Transverse colon (tissue), 4 donors: Measurements from ENCODE around the gene ADPRS. TPM values are rescaled to one million over a fixed set of nuclear protein-coding genes. Genes with fewer than 3 reads are reported as not detected.

Experiments used
- DNase-seq: peaks from one replicate; pipeline ENCODE4 v3.0.0-alpha.2; 2019
- H3K27ac ChIP-seq, 4 donors: fragments of 200-600 bp; sonication (generic); 2 replicates each; pipeline ENCODE4 v1.5.1; 2016 to 2018; ENCODE audit warnings: inconsistent platforms in 4 of 4
- H3K27me3 ChIP-seq: fragments of 200-600 bp; sonication (generic); 2 replicates; pipeline ENCODE4 v1.5.1; 2017; ENCODE audit warnings: inconsistent platforms
- H3K36me3 ChIP-seq, 4 donors: fragments of 200-600 bp; sonication (generic); 2 replicates each; pipeline ENCODE4 v1.5.1; 2017 to 2019; ENCODE audit warnings: inconsistent platforms in 4 of 4
- H3K4me1 ChIP-seq, 4 donors: fragments of 200-600 bp; sonication (generic); 2 replicates each; pipeline ENCODE4 v1.5.1; 2017 to 2020; ENCODE audit warnings: inconsistent platforms in 4 of 4
- H3K4me3 ChIP-seq, 4 donors: fragments of 200-600 bp; sonication (generic); 1 replicate in 1 of 4; 2 replicates in 3 of 4; pipeline versions ENCODE4 v1.5.1 to v1.6.1; 2017 to 2019; ENCODE audit warnings: inconsistent platforms in 4 of 4
- H3K9me3 ChIP-seq, 2 donors: fragments of 200-600 bp; sonication (generic); 2 replicates each; pipeline ENCODE4 v1.5.1; 2017 to 2019; ENCODE audit warnings: inconsistent platforms in 2 of 2
- CTCF ChIP-seq, 5 experiments: fragments of 200-600 bp in 3 of 5; fragments of 450-650 bp in 2 of 5; sonication (generic) in 3 of 5; IDR thresholded peaks; 1 replicate in 2 of 5; 2 replicates in 3 of 5; pipeline ENCODE4 v1.5.1; 2016 to 2017; ENCODE audit warnings: antibody characterized with exemption in 5 of 5, inconsistent platforms in 3 of 5, mild to moderate bottlenecking in 2 of 5, moderate library complexity in 1 of 5
- EP300 ChIP-seq: sonication (generic); formaldehyde crosslinking; IDR thresholded peaks from one replicate; pipeline ENCODE4 v1.6.1; 2017; ENCODE audit warnings: antibody characterized with exemption, low read depth
- POLR2A ChIP-seq: fragments of 450-650 bp; IDR thresholded peaks from one replicate; pipeline ENCODE4 v1.6.1; 2016; ENCODE audit warnings: antibody characterized with exemption, mild to moderate bottlenecking, moderate library complexity
- POLR2AphosphoS5 ChIP-seq, 3 donors: sonication (generic); formaldehyde crosslinking; IDR thresholded peaks; one replicate each; pipeline ENCODE4 v1.6.1; 2016; ENCODE audit warnings: antibody characterized with exemption in 3 of 3
- WGBS, 2 donors: methylation state at CpG; one replicate each; pipeline ENCODE4 v1.1.5; 2018; ENCODE audit warnings: low coverage in 1 of 2; 5-methylcytosine and 5-hydroxymethylcytosine counted together
- in situ Hi-C, 4 donors: fragments of 200-750 bp; cut with MboI; loops; one replicate each; pipeline versions ENCODE4 v1.15.0 to v1.15.1; 2017; ENCODE audit warnings: low sequenced_read_pairs in 3 of 4, low pct_ligation_motif_present in 1 of 4, low pct_unique_long_range_greater_than_20kb in 1 of 4
- intact Hi-C: fragments of 100-400 bp; cut with DNase I; formaldehyde crosslinking; loops from one replicate; pipeline ENCODE4 v1.15.1; 2023; ENCODE audit warnings: low total_unique reads
- total RNA-seq, 4 donors: library from RNA; depleted of rRNA; stranded (reverse); fragments of >200 nt; gene quantifications; one replicate each; pipeline ENCODE4 v1.1.0, GENCODE V29; 2016

ADPRS gene
- total RNA-seq, 4 donors from 2014 or later, result 18.3 to 41.8 (median 28.6) TPM

DNA sequence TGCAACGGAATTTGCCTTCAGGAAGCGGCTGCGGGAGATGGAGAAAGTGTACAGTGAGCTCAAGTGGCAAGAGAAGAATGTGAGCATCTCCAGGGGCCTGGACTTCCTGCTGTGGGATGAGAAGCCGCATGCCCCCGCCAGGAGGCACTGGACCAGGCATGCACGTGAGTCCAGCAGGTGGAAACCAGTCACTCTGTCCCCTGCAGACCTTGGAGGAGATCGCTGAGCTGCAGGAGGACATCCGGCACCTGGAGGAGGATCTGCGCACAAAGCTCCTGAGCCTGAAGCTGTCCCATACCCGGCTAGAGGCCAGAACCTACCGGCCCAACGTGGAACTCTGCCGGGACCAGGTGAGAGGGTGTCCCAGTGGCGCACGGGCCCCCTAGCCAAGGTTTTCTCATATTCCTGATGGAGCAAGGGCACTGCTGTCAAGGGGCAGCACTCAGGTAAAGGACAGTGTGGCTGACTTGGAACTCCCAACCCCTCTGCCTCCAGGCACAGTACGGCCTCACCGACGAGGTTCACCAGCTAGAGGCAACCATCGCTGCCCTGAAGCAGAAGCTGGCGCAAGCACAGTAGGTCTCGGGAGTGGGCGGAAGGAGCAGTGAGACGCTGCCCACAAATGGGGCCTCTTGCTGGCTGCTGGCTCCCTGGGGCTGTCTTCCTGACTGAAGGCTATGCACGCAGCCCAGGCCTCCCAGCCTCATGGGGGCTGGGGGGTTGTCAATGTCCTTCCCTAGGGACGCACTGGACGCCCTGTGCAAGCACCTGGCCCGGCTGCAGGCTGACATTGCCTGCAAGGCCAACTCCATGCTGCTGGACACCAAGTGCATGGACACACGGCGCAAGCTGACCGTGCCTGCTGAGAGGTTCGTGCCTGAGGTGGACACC lies 1.2 kb upstream of the ADPRS start:
- peaks cover 0 to 8% (median under 1%) of the 10 kb centered on the region in 4 donors for H3K36me3 ChIP-seq
- TF ChIP-seq POLR2AphosphoS5 (IDR thresholded peaks at IDR 0.05) (no peak), EP300 (no peak), CTCF (IDR thresholded peaks at IDR 0.05) (no peak)
- no peak overlapping the region for H3K27ac ChIP-seq
- WGBS, 2 donors, result 92% methylated on average over 29 of the region's 31 CpGs; no CpG with 5 or more reads in 1 of the 2 donors
- DNase-seq, result no peak
- peaks cover 10 to 38% (median 25%) of the 10 kb centered on the region in 4 donors for H3K4me1 ChIP-seq
- H3K4me3 ChIP-seq, result no peak overlapping the region
- H3K9me3 ChIP-seq, result no peaks in the 10 kb centered on the region
- in situ Hi-C loops (no loop called here), intact Hi-C loops (no loop called here)
- peaks cover 17% of the 10 kb centered on the region for H3K27me3 ChIP-seq

DNA sequence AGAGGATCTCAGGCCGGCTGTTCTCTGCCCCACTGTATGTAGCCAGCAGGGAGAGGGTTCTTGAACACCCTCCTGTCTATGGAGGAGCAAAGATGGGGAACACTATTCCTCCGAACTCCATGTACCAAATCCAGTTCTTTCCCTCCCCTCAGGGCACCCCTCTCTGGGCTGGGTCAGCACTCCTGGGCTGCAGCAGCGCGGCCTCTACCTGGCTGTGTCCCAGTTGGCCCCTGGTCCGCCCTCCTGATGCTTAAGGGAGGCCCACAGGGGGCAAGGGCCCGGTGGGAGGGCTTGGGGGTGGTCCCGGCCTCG lies 471 bp upstream of the ADPRS start:
- Histone ChIP-seq H3K4me1 (peaks cover 10 to 38% (median 25%) of the 10 kb centered on the region in 4 donors), H3K27ac (peak overlapping the region; percentile 86 to 93 (median 89)), H3K27me3 (peaks cover 17% of the 10 kb centered on the region), H3K4me3 (peak overlapping the region; percentile 21 to 89 (median 78)), H3K36me3 (peaks cover 0 to 15% (median 5%) of the 10 kb centered on the region in 4 donors), H3K9me3 (no peaks in the 10 kb centered on the region)
- in situ Hi-C loops, result no loop called here
- DNase-seq, result no peak
- WGBS, 2 donors, result 29 to 100% methylated on average over 1 to 8 of the region's 8 CpGs
- intact Hi-C loops, result no loop called here
- no peak for TF ChIP-seq CTCF (IDR thresholded peaks at IDR 0.05)
- no peak for TF ChIP-seq POLR2A
- no peak for TF ChIP-seq POLR2AphosphoS5 (IDR thresholded peaks at IDR 0.05)
- no peak for TF ChIP-seq EP300

DNA sequence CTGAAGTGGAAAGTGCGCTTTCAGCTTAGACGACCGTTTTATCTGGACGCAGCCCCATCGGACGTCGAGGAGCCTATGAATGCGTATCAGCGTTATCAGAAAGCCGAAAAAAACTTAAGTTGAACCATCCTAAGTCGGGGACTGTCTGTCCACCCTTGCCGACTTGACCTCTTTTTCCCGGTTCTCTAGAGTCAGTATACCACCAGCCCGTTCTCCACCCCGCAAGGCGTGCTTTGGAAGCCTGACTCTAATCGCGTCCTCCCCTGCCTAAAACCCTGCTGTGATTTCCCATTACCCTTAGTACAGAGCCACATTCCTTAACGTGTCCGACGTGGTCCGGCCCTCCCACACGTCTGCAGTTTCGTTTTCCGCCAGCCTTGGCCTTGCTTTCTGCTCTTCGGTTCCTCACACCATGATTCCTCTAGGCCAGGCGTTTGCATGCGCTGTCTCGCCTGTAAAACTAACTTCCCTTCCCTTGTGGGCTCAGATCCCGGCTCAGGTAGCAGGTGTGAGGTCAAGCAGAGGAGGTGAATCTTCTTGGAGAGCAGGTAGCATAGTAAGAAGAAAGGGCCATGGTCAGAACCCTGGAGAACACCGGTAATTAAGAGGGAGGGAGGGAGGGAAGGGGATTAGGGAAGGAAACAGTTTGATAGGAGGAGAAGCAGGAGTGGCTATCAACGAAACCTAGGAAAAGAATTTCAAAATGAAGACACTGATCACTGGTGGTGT lies 865 bp downstream of the ADPRS start:
- 5 to 16% methylated on average over 6 to 32 of the region's 32 CpGs for WGBS, 2 donors
- H3K4me3 ChIP-seq, result peak overlapping the region; percentile 72 to 89 (median 80)
- peaks cover 0 to 21% (median 9%) of the 10 kb centered on the region in 4 donors for H3K36me3 ChIP-seq
- peaks cover 3% of the 10 kb centered on the region for H3K27me3 ChIP-seq
- DNase-seq, result peak; percentile 27
- TF ChIP-seq POLR2A (no peak), CTCF (IDR thresholded peaks at IDR 0.05) (no peak), POLR2AphosphoS5 (IDR thresholded peaks at IDR 0.05) (no peak), EP300 (no peak)
- peak overlapping the region; percentile 86 to 93 (median 89) for H3K27ac ChIP-seq
- H3K4me1 ChIP-seq, result peaks cover 10 to 27% (median 16%) of the 10 kb centered on the region in 4 donors
- intact Hi-C loops, result no loop called here
- no peaks in the 10 kb centered on the region for H3K9me3 ChIP-seq
- in situ Hi-C loops, result loop anchor here in 1 of 4 donors (10.0 kb wide), 1 partner anchor 95 kb away; no protein-coding TSS in a partner anchor

GRCh38 chr1:36091141-36091540 lies 2.4 kb downstream of the ADPRS start:
- Histone ChIP-seq H3K4me1 (peaks cover 10 to 25% (median 16%) of the 10 kb centered on the region in 4 donors), H3K36me3 (peaks cover 0 to 28% (median 9%) of the 10 kb centered on the region in 4 donors), H3K4me3 (no peak overlapping the region), H3K27ac (no peak overlapping the region), H3K9me3 (no peaks in the 10 kb centered on the region), H3K27me3 (no peaks in the 10 kb centered on the region)
- 86 to 100% methylated on average over 1 to 4 of the region's 4 CpGs for WGBS, 2 donors
- intact Hi-C loops, result no loop called here
- no peak for DNase-seq
- in situ Hi-C loops, result loop anchor here in 1 of 4 donors (10.0 kb wide), 1 partner anchor 94 kb away; no protein-coding TSS in a partner anchor
- TF ChIP-seq CTCF (IDR thresholded peaks at IDR 0.05), result no peak
- TF ChIP-seq EP300, result no peak
- no peak for TF ChIP-seq POLR2A
- TF ChIP-seq POLR2AphosphoS5 (IDR thresholded peaks at IDR 0.05), result no peak
